CD4-positive, CD25-positive, alpha-beta regulatory T cell (primary cell): ENCODE measurements around the gene KCNMB1. TPM values are rescaled to one million over a fixed set of nuclear protein-coding genes. Genes with fewer than 3 reads are reported as not detected.

Experiments
- ATAC-seq, 2 donors: fragments of 150-1000 bp; cut with Tn5 transposase; one replicate each; pipeline ENCODE4 v1.10.0; 2021; ENCODE audit warnings: low read depth in 2 of 2, moderate number of reproducible peaks in 2 of 2, moderate library complexity in 1 of 2
- DNase-seq, 3 donors: peaks; one replicate each; pipeline versions ENCODE4 v3.0.0 to v3.0.0-alpha.2; 2012 to 2022; ENCODE audit warnings: mixed read lengths in 1 of 3
- H3K27ac ChIP-seq: one replicate; pipeline ENCODE4 v1.7.0; 2013; ENCODE audit warnings: mild to moderate bottlenecking, low read length; ENCODE audit not compliant: insufficient read depth, poor library complexity, severe bottlenecking
- H3K27me3 ChIP-seq: one replicate; pipeline ENCODE4 v1.7.0; 2013; ENCODE audit warnings: low read length; ENCODE audit not compliant: control insufficient read depth, insufficient read depth
- H3K36me3 ChIP-seq: one replicate; pipeline ENCODE4 v1.7.0; 2013; ENCODE audit warnings: mild to moderate bottlenecking, low read length, moderate library complexity; ENCODE audit not compliant: control insufficient read depth, insufficient read depth
- H3K4me1 ChIP-seq: 2 replicates; pipeline ENCODE4 v1.7.0; 2013; ENCODE audit warnings: mild to moderate bottlenecking, low read length; ENCODE audit not compliant: insufficient read depth, control insufficient read depth, poor library complexity, severe bottlenecking
- H3K4me3 ChIP-seq: one replicate; pipeline ENCODE4 v1.7.0; 2013; ENCODE audit warnings: low read depth, mild to moderate bottlenecking, low read length, moderate library complexity
- H3K9me3 ChIP-seq, 2 experiments: 1 replicate in 1 of 2; 2 replicates in 1 of 2; pipeline ENCODE4 v1.7.0; 2013; ENCODE audit warnings: low read length in 2 of 2, mild to moderate bottlenecking in 1 of 2, moderate library complexity in 1 of 2; ENCODE audit not compliant: control insufficient read depth in 2 of 2
- H3K27ac Mint-ChIP-seq, 3 donors: one replicate each; pipeline ENCODE4 v1.8.0; 2020 to 2022; ENCODE audit warnings: mild to moderate bottlenecking in 3 of 3, mixed read lengths in 3 of 3, moderate library complexity in 2 of 3
- H3K27me3 Mint-ChIP-seq: one replicate; pipeline ENCODE4 v1.8.0; 2022; ENCODE audit warnings: mild to moderate bottlenecking, mixed read lengths
- H3K36me3 Mint-ChIP-seq: one replicate; pipeline ENCODE4 v1.8.0; 2020; ENCODE audit warnings: mixed read lengths
- H3K4me1 Mint-ChIP-seq, 4 donors: one replicate each; pipeline ENCODE4 v1.8.0; 2020 to 2022; ENCODE audit warnings: mixed read lengths in 4 of 4, mild to moderate bottlenecking in 1 of 4
- H3K4me3 Mint-ChIP-seq, 4 donors: one replicate each; pipeline ENCODE4 v1.8.0; 2020 to 2022; ENCODE audit warnings: mild to moderate bottlenecking in 4 of 4, mixed read lengths in 4 of 4, moderate library complexity in 3 of 4
- H3K9me3 Mint-ChIP-seq, 7 donors: one replicate each; pipeline ENCODE4 v1.8.0; 2020 to 2022; ENCODE audit warnings: mixed read lengths in 7 of 7, mild to moderate bottlenecking in 3 of 7, moderate library complexity in 2 of 7
- polyA plus RNA-seq, 4 donors: library from polyadenylated mRNA; unstranded; fragments of 300-500 nt; fragmentation: Illumina TruSeq; gene quantifications; one replicate each; pipeline ENCODE4 v1.2.3, GENCODE V29; 2021
- total RNA-seq: library from RNA; stranded (reverse); gene quantifications from one replicate; pipeline ENCODE4 v1.2.3, GENCODE V29; 2022

The KCNMB1 gene
- total and polyA plus RNA-seq, 5 donors from 2014 or later, result 0.03 to 0.25 TPM; not detected in 3

DNA sequence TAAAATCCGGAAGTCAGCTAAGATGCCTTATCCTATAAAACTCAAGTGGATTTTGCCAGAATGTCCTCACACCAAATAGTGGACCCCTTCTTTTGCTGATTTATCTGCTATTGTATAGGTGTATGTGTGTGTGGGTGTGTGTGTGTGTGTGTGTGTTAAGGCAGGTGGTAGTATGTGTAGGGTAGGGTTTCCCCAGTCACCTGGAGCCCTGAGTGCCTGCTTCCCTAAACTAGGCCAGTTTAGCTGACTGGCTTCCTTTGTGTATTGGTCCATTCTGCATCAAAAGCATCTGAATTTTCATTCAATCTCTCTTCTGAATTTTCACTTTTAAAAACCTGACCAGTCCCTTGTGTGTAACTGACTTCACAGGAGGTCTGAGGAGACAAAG, 49.4 kb downstream of the KCNMB1 start:
- Mint-ChIP-seq H3K9me3 (peaks cover 0 to 2% (median 0%) of the 10 kb centered on the region in 7 donors), H3K27ac (no peak overlapping the region), H3K27me3 (no peaks in the 10 kb centered on the region), H3K4me1 (peaks cover 12 to 41% (median 36%) of the 10 kb centered on the region in 4 donors), H3K4me3 (no peak overlapping the region), H3K36me3 (no peaks in the 10 kb centered on the region)
- H3K9me3 ChIP-seq, result no peaks in the 10 kb centered on the region
- H3K27ac ChIP-seq, result no peak overlapping the region
- no peak for DNase-seq
- no peaks in the 10 kb centered on the region for H3K27me3 ChIP-seq
- no peaks in the 10 kb centered on the region for H3K36me3 ChIP-seq
- H3K4me1 ChIP-seq, result peaks cover 43% of the 10 kb centered on the region
- H3K4me3 ChIP-seq, result no peak overlapping the region
- no peak for ATAC-seq

DNA sequence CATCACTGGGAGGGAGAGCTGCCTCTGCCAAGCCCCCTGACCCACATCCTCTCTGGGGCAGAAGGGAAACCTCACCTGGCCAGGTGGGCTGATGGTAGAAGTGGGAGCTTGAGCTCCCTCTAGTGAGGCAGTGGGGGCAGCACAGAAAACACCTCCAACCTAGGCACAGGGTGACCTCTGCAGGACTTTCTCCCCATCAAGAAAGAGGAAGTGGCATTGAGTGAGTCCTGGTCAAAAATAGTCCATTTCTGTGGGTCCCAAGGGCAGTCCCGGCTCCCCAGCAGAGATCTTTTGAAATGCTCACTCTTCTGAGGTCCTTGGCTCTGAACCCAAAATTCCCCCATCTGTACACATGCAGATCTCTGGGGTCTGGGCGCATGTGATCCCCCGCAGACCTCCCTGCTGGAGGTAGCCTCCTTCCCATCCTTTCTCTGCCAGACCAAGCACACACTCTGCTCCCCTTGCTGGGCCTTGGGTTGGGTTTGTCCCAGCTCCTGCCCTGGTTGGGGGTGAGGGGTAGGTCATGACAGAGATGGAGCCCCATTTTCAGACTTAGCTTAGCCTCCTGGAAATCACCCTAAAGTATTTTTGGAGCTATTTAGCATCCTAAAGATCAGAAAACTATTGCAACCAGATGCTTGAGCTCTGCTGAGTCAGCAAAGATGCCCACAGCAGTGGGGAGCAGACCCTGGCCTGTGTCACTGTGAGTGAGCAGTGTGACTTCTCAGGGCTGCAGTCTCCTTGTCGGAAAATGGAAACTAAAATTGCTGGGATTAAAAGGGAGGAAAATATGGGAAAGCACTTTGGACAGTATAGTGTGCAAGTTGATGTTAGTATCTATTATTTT, 50.0 kb downstream of the KCNMB1 start:
- no peak overlapping the region for H3K4me3 ChIP-seq
- no peaks in the 10 kb centered on the region for H3K27me3 ChIP-seq
- Mint-ChIP-seq H3K9me3 (peaks cover 0 to 2% (median 0%) of the 10 kb centered on the region in 7 donors), H3K27me3 (no peaks in the 10 kb centered on the region), H3K4me3 (peak overlapping the region in 3 of 4 donors; percentile 28 to 40 (median 36)), H3K4me1 (peaks cover 18 to 44% (median 41%) of the 10 kb centered on the region in 4 donors), H3K36me3 (no peaks in the 10 kb centered on the region), H3K27ac (peak overlapping the region in 2 of 3 donors; percentile 44 to 79)
- H3K4me1 ChIP-seq, result peaks cover 49% of the 10 kb centered on the region
- ATAC-seq, result peak; percentile 78 to 84
- no peaks in the 10 kb centered on the region for H3K36me3 ChIP-seq
- peak overlapping the region; percentile 18 for H3K27ac ChIP-seq
- DNase-seq, result peak; percentile 55 to 81 (median 72)
- no peaks in the 10 kb centered on the region for H3K9me3 ChIP-seq

DNA sequence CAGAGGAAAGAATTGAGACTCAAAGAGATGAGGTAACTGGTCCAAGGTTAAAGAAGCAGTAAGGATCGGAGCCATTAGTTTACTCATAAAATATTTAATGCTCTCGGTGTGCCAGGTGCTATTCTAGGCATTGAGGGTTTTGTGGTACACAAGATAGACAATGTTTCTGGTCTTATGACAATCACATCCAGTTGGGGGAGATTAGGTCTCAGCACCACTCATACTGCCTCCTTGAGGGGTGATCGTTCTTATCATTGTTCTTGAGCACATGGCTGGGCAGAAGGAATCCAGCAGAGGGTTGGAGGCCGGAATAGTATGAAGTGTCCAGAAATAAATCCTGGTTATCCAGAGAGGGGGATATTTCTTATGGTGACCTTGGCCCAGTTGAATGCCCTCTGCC, 50.9 kb downstream of the KCNMB1 start:
- Mint-ChIP-seq H3K27me3 (no peaks in the 10 kb centered on the region), H3K36me3 (no peaks in the 10 kb centered on the region), H3K27ac (peak overlapping the region in 1 of 3 donors; percentile 44), H3K4me1 (peaks cover 24 to 52% (median 44%) of the 10 kb centered on the region in 4 donors), H3K4me3 (no peak overlapping the region), H3K9me3 (no peaks in the 10 kb centered on the region)
- peak overlapping the region; percentile 18 for H3K27ac ChIP-seq
- no peaks in the 10 kb centered on the region for H3K9me3 ChIP-seq
- H3K36me3 ChIP-seq, result no peaks in the 10 kb centered on the region
- no peak overlapping the region for H3K4me3 ChIP-seq
- DNase-seq (no peak), ATAC-seq (no peak)
- H3K4me1 ChIP-seq, result peaks cover 58% of the 10 kb centered on the region
- H3K27me3 ChIP-seq, result no peaks in the 10 kb centered on the region

DNA sequence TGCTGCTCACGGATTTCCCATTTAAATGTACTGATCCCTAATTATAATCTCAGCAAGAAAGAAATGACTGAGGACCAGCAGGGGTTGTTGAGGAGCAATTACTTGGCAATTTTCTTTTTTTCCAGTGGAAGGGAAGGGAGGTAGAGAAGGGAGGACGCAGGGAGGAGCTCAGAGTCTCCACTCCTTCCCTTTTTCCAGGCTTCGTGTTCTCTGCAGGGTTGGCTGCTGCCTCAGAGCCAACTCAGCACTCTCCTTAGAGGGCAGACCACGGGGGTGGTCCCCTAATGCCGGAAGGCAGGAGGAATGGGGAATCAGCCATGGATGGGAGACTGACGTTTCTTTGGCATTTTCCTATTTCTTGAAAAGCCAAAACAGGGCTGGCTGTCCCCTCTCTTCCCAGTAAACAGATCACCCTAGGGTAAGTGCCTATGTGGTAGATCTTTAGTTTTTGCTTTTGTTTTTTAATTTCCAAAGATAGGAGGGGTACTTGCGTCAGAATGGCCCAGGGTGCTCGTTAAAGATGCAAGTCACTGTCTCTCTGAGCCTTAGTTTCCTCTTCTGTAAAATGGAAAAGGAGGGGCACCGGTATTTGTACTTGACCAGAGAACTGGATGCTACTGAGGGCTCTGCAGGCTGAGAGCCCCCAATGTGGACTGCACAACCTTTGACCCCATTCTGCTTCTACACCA, 52.0 kb downstream of the KCNMB1 start:
- no peaks in the 10 kb centered on the region for H3K27me3 Mint-ChIP-seq
- no peaks in the 10 kb centered on the region for H3K9me3 Mint-ChIP-seq
- peaks cover 31 to 64% (median 49%) of the 10 kb centered on the region in 4 donors for H3K4me1 Mint-ChIP-seq
- H3K4me3 ChIP-seq, result no peak overlapping the region
- no peaks in the 10 kb centered on the region for H3K36me3 ChIP-seq
- no peaks in the 10 kb centered on the region for H3K9me3 ChIP-seq
- no peaks in the 10 kb centered on the region for H3K36me3 Mint-ChIP-seq
- ATAC-seq, result no peak
- no peak for DNase-seq
- H3K27ac Mint-ChIP-seq, result peak overlapping the region in 2 of 3 donors; percentile 96 to 98
- peak overlapping the region; percentile 96 for H3K27ac ChIP-seq
- H3K27me3 ChIP-seq, result no peaks in the 10 kb centered on the region
- H3K4me1 ChIP-seq, result peaks cover 69% of the 10 kb centered on the region
- no peak overlapping the region for H3K4me3 Mint-ChIP-seq

DNA sequence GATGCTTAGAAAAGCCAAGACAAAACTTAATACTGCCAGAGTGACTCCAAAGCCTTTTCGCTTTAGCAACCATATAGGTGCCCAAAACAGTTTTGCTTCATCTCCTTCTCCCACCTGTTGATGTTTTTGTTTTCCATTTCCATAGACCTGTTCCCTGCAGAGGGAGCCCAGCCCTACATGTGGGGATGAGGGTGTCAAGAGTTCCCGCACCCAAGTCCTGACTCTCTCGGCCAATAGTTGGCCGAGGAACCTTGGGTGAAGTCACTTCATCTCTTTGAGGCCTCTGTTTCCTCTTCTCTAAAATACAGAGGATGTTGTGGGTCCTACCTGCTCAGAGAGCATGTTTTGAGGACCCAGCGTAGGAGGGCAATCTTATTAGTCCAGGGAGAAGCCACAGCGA, 53.1 kb downstream of the KCNMB1 start:
- H3K4me1 ChIP-seq, result peaks cover 79% of the 10 kb centered on the region
- H3K27ac Mint-ChIP-seq, result peak overlapping the region in 2 of 3 donors; percentile 96 to 98
- DNase-seq, result peak in 1 of 3 donors; percentile 58

DNA sequence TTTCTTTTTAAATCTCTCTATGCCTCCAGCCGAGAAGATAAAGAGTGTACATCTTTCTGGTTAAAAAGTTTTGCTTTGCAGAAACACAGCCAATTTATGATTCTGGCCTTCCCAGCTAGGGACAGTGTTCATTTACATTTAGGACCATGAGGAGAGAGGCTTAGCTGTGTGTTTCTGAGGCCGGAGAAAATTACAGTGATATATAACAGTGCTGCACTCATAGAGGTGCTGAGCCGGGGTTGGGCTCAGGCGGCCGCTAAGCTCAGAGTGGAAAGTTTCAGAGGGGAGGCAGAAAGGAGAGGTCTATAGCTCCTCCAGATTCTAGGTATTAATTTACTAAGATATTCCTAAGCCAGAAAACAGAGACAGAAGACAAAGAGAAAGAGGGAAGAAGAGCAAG, 54.5 kb downstream of the KCNMB1 start:
- peak in 2 of 3 donors; percentile 23 to 43 for DNase-seq
- H3K9me3 ChIP-seq, result no peaks in the 10 kb centered on the region
- peak overlapping the region; percentile 96 for H3K27ac ChIP-seq
- Mint-ChIP-seq H3K36me3 (no peaks in the 10 kb centered on the region), H3K9me3 (peaks cover 0 to 3% (median 0%) of the 10 kb centered on the region in 7 donors), H3K4me3 (peak overlapping the region in 1 of 4 donors; percentile 77), H3K4me1 (peaks cover 33 to 72% (median 54%) of the 10 kb centered on the region in 4 donors), H3K27ac (no peak overlapping the region), H3K27me3 (no peaks in the 10 kb centered on the region)
- peaks cover 93% of the 10 kb centered on the region for H3K4me1 ChIP-seq
- no peaks in the 10 kb centered on the region for H3K27me3 ChIP-seq
- no peaks in the 10 kb centered on the region for H3K36me3 ChIP-seq
- no peak for ATAC-seq
- peak overlapping the region; percentile 71 for H3K4me3 ChIP-seq

More for the DNA sequence above, 53.1 kb downstream of the KCNMB1 start:
- no peaks in the 10 kb centered on the region for H3K27me3 Mint-ChIP-seq
- no peaks in the 10 kb centered on the region for H3K9me3 ChIP-seq
- no peak for ATAC-seq
- no peaks in the 10 kb centered on the region for H3K27me3 ChIP-seq
- H3K36me3 Mint-ChIP-seq, result no peaks in the 10 kb centered on the region
- H3K9me3 Mint-ChIP-seq, result peaks cover 0 to 2% (median 0%) of the 10 kb centered on the region in 7 donors
- H3K4me3 Mint-ChIP-seq, result peak overlapping the region; percentile 56 to 81 (median 76)
- no peaks in the 10 kb centered on the region for H3K36me3 ChIP-seq
- H3K27ac ChIP-seq, result peak overlapping the region; percentile 96
- peak overlapping the region; percentile 13 for H3K4me3 ChIP-seq
- peaks cover 33 to 67% (median 53%) of the 10 kb centered on the region in 4 donors for H3K4me1 Mint-ChIP-seq

DNA sequence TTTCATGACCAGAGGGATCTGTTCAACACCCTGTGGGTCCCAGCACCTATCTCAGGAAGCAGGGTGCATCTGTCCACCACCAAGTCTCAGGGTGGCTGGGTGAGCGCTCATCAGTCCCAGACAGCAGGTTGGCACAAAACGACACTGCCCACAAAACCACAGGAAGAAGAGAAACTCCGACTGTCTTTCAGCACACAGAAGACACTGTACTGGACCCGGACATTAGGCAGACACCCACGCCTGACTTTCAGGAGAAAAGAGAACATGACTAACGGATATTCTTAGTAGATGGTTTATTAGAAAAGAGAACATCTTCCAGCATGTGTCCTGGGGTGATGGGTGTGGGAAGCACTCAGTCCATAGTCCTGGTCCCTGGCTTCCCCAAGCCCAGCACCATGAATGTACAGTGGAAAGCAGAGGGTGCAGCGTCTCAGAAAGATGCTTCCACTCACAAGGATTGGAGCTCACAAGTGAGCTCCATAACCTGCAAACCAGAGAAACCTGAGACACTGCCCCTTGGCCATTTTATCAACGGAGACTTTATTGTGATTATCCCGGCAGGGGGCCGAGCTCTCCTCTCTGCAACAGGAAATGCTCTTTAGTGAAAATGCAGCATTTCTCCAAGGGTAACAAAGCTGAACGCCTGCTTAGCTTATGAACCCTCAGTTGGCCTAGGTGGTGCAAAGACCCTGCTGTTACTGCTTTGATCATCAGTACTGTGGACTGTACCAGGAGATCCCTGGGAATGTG, 55.8 kb downstream of the KCNMB1 start:
- no peaks in the 10 kb centered on the region for H3K36me3 Mint-ChIP-seq
- H3K4me1 ChIP-seq, result peaks cover 97% of the 10 kb centered on the region
- peak; percentile 57 to 58 for ATAC-seq
- peaks cover 30 to 67% (median 46%) of the 10 kb centered on the region in 4 donors for H3K4me1 Mint-ChIP-seq
- peak overlapping the region in 1 of 4 donors; percentile 77 for H3K4me3 Mint-ChIP-seq
- DNase-seq, result peak; percentile 54 to 88 (median 59)
- no peaks in the 10 kb centered on the region for H3K27me3 ChIP-seq
- H3K27ac ChIP-seq, result peak overlapping the region; percentile 96
- peaks cover 0 to 3% (median 0%) of the 10 kb centered on the region in 7 donors for H3K9me3 Mint-ChIP-seq
- no peak overlapping the region for H3K27ac Mint-ChIP-seq
- H3K4me3 ChIP-seq, result peak overlapping the region; percentile 71
- H3K9me3 ChIP-seq, result no peaks in the 10 kb centered on the region
- no peaks in the 10 kb centered on the region for H3K27me3 Mint-ChIP-seq
- H3K36me3 ChIP-seq, result no peaks in the 10 kb centered on the region
